Measurements from ENCODE around the gene LEAP2.

LEAP2 gene

DNA sequence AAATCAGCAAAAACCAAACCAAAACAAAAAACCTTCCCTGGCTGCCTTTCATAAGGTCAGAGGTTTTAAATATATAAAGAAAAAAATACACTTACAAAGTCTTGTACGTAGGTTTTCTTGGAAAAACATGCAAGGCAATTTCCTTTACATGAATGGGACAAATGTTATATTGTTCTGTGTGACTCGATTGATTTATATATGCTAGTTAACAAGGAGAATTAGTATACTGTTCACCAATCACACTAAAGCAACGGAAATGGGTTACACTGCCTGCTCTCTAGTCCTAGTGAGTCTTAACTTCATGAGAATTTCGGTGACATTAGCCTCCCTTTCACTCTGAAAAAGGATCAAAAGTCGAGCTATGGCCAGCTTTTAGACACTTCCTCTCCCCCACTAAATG lies 12.7 kb upstream of the LEAP2 start:
- TF ChIP-seq, protein P1, sequence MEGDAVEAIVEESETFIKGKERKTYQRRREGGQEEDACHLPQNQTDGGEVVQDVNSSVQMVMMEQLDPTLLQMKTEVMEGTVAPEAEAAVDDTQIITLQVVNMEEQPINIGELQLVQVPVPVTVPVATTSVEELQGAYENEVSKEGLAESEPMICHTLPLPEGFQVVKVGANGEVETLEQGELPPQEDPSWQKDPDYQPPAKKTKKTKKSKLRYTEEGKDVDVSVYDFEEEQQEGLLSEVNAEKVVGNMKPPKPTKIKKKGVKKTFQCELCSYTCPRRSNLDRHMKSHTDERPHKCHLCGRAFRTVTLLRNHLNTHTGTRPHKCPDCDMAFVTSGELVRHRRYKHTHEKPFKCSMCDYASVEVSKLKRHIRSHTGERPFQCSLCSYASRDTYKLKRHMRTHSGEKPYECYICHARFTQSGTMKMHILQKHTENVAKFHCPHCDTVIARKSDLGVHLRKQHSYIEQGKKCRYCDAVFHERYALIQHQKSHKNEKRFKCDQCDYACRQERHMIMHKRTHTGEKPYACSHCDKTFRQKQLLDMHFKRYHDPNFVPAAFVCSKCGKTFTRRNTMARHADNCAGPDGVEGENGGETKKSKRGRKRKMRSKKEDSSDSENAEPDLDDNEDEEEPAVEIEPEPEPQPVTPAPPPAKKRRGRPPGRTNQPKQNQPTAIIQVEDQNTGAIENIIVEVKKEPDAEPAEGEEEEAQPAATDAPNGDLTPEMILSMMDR (IDR thresholded peaks at IDR 0.05; ENCODE audit: low read depth, low read length): no peak
- in situ Hi-C loops (cut with HindIII; ENCODE audit: low sequenced_read_pairs): no loop called here
- DNase-seq (ENCODE audit: low read depth, low spot score): no peak
- H3K4me3 ChIP-seq (ENCODE audit: low read depth, low read length): no peak overlapping the region

DNA sequence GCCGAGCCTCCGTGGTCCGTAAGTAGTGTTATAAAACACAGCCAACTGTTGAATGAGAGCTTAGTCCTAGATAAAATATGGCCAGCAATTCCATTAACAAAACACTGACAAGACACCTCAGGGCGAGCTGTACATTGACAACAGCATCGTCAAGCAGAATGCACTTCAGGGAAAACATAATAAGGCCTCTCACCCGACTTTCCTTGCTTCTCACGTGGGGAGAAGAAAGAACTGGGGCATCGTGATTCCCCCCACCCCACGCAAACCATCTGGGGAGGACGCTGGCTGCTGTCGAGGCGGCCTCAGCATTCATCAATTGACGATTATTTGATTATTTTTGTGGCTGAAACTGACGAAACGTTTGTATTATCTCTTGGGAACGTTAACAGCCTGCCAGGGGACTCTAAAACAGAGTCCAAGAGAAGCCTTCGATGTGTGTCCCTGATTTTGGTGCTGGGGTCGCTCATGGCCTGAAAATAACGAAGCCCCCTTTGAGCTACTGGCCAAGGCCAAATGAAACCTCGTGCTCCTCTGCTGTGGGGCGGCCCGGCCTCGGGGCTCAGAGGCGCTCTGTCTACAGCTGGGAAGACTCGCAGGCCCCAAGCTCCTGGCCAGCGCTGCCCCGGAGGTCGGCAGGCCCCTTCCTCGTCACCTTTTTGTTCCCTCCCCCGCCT lies 7.7 kb upstream of the LEAP2 start:
- in situ Hi-C loops (cut with HindIII; ENCODE audit: low sequenced_read_pairs): no loop called here
- TF ChIP-seq, protein P1 (IDR thresholded peaks at IDR 0.05; ENCODE audit: low read depth, low read length): no peak
- H3K4me3 ChIP-seq (ENCODE audit: low read depth, low read length): peak overlapping the region; percentile 90
- no peak for DNase-seq (ENCODE audit: low read depth, low spot score)

DNA sequence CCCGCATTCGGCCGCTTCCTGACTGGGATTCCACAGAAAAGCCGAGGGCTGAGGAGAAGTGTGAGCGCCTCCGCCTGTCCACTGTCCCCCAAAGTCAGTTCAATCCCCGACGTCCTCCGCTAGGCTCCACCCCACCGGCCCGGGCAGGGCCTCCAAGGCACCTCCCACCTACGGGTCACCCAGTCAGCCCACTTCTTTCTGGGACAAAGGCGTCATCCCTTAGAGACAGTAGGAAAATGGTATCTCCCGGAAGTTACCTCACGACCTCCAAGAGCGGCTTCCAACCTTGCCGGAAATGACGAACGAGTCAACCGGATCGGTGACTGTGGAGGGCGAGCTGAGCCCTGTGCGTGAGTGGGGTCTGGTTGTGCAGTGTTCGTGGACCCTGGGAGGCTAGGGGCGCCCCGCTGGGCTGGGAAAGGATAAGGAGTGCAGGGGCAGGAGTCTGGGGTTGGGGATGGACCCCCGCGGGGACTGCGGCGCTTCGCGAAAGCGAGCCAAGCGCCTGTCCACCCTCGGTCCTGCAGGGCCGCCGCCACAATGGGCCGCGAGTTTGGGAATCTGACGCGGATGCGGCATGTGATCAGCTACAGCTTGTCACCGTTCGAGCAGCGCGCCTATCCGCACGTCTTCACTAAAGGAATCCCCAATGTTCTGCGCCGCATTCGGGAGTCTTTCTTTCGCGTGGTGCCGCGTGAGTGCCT lies 7.0 kb upstream of the LEAP2 start, which contains the start of the genes GDF9 and UQCRQ:
TSS of gene GDF9 (minus strand) at position 128 of the 704 bp plus-strand sequence. CDS start 1,936 bp downstream, outside the sequence.
TSS of gene UQCRQ (plus strand) at position 301 of the 704 bp plus-strand sequence. CDS start at position 541, 240 bp downstream.
- peak within 1 kb of the TSS; percentile 90 for H3K4me3 ChIP-seq (ENCODE audit: low read depth, low read length)
- peak; percentile 99 for DNase-seq (ENCODE audit: low read depth, low spot score)
- in situ Hi-C loops (cut with HindIII; ENCODE audit: low sequenced_read_pairs): no loop called here
- TF ChIP-seq, protein P1 (IDR thresholded peaks at IDR 0.05; ENCODE audit: low read depth, low read length): peak; percentile 41

DNA sequence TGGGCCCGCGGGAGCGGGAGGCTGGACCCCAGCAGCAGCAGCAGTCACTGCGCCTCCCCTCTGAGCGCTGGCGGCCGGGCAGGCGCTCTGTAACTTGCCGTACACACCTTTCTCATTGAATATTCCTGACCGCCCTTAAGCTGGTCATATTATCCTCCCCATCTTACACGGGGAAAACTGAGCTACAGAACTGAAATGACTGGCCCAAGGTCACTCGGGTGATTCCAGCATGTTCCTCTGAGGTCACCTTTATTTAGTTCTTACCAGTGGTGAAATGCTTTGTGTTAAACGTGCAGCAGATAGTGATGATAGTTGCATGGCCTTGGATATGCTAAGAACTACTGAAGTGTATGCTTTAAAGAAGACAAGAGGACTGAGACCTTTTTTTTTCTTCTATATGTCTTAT lies 6.4 kb upstream of the LEAP2 start:
- peak overlapping the region; percentile 90 for H3K4me3 ChIP-seq (ENCODE audit: low read depth, low read length)
- in situ Hi-C loops (cut with HindIII; ENCODE audit: low sequenced_read_pairs): no loop called here

DNA sequence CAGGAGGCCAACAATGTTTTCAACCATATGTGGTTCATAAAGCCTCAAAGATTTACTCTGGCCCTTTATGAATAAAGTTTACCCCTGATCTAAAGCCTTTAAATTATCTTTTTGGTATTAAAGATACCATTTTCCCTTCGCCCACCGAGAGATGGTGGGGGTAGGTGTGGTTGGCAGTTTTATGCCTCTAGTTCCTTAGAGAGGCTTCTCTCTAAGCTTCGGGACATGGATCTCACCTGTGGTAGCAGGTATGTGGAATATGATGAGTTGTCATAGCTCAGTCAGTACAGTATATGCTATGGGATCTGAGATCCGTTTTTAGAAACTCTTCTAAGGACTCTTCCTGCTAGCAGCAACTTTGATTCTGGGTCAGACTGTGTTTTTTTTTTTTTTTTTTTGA lies 4.7 kb upstream of the LEAP2 start:
- no peak for DNase-seq (ENCODE audit: low read depth, low spot score)
- in situ Hi-C loops (cut with HindIII; ENCODE audit: low sequenced_read_pairs): no loop called here
- TF ChIP-seq, protein P1 (IDR thresholded peaks at IDR 0.05; ENCODE audit: low read depth, low read length): no peak
- H3K4me3 ChIP-seq (ENCODE audit: low read depth, low read length): no peak overlapping the region

More for the DNA sequence above, 6.4 kb upstream of the LEAP2 start:
- TF ChIP-seq, protein P1 (IDR thresholded peaks at IDR 0.05; ENCODE audit: low read depth, low read length): no peak
- DNase-seq (ENCODE audit: low read depth, low spot score): no peak

DNA sequence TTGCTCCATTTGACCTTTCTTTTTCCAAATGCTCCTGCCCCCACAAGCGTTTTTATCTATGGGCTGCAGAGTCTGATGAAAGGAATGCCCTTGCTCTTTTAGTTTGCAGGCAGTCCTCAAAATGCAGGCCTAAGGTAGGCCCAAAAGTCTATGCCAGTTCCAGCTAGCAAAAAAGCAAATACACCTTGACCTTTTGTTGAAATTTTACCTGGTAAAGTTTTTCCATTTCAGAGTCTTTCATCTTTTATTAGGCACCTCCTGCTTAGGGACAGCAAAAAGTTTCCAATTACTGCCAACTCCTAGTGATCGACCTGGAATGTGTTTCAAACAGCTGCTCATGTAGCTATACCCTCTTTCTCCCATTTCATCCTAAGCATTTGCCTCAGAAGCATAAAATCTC lies 2.7 kb upstream of the LEAP2 start:
- H3K4me3 ChIP-seq (ENCODE audit: low read depth, low read length): no peak overlapping the region
- in situ Hi-C loops (cut with HindIII; ENCODE audit: low sequenced_read_pairs): no loop called here
- DNase-seq (ENCODE audit: low read depth, low spot score): no peak
- TF ChIP-seq, protein P1 (IDR thresholded peaks at IDR 0.05; ENCODE audit: low read depth, low read length): no peak

All from astrocyte of the spinal cord (primary cell).